ENCODE results near the gene IFIT1B.
A peak's percentile ranks its signal among the peaks of the same experiment; 100 is the strongest.

Gene IFIT1B

GRCh38 chr10:89342206-89342958 is 35.5 kb upstream of the IFIT1B start:
- Mint-ChIP-seq H3K27me3 (ENCODE audit: low read depth) (no peaks in the 10 kb centered on the region), H3K36me3 (ENCODE audit: low read depth) (peaks cover 23% of the 10 kb centered on the region), H3K27ac (peak overlapping the region; percentile 17 to 39 (median 18)), H3K9me3 (no peaks in the 10 kb centered on the region), H3K4me3 (peak overlapping the region in 2 of 3 experiments; percentile 41 to 58), H3K4me1 (peaks cover 37% of the 10 kb centered on the region)
- no peak for TF ChIP-seq CTCF (IDR thresholded peaks at IDR 0.05; ENCODE audit: unreplicated experiment in 3 of 3)

GRCh38 chr10:89343089-89343767 is 34.6 kb upstream of the IFIT1B start:
- Mint-ChIP-seq H3K4me1 (peaks cover 43% of the 10 kb centered on the region), H3K27ac (peak overlapping the region; percentile 18 to 54 (median 39)), H3K36me3 (ENCODE audit: low read depth) (peaks cover 22% of the 10 kb centered on the region), H3K27me3 (ENCODE audit: low read depth) (no peaks in the 10 kb centered on the region), H3K4me3 (no peak overlapping the region), H3K9me3 (no peaks in the 10 kb centered on the region)
- TF ChIP-seq CTCF (IDR thresholded peaks at IDR 0.05; ENCODE audit: unreplicated experiment in 3 of 3) = no peak

GRCh38 chr10:89344156-89344555 is 33.7 kb upstream of the IFIT1B start:
- H3K27ac Mint-ChIP-seq = peak overlapping the region in 2 of 3 experiments; percentile 4 to 34
- peaks cover 52% of the 10 kb centered on the region for H3K4me1 Mint-ChIP-seq
- TF ChIP-seq CTCF (IDR thresholded peaks at IDR 0.05; ENCODE audit: unreplicated experiment in 3 of 3) = no peak
- no peaks in the 10 kb centered on the region for H3K9me3 Mint-ChIP-seq
- H3K4me3 Mint-ChIP-seq = no peak overlapping the region
- H3K27me3 Mint-ChIP-seq (ENCODE audit: low read depth) = no peaks in the 10 kb centered on the region
- peaks cover 13% of the 10 kb centered on the region for H3K36me3 Mint-ChIP-seq (ENCODE audit: low read depth)

- H3K27me3 Mint-ChIP-seq (ENCODE audit: low read depth) = no peaks in the 10 kb centered on the region
- peak overlapping the region in 1 of 3 experiments; percentile 8 for H3K27ac Mint-ChIP-seq
- H3K4me1 Mint-ChIP-seq = peaks cover 63% of the 10 kb centered on the region
- H3K9me3 Mint-ChIP-seq = no peaks in the 10 kb centered on the region
- H3K4me3 Mint-ChIP-seq = no peak overlapping the region
- H3K36me3 Mint-ChIP-seq (ENCODE audit: low read depth) = peaks cover 4% of the 10 kb centered on the region
- TF ChIP-seq CTCF (IDR thresholded peaks at IDR 0.05; ENCODE audit: unreplicated experiment in 3 of 3) = no peak
Observed at GRCh38 chr10:89345367-89346000, 32.4 kb upstream of the IFIT1B start.

- Mint-ChIP-seq H3K4me3 (no peak overlapping the region), H3K4me1 (peaks cover 75% of the 10 kb centered on the region), H3K27ac (peak overlapping the region; percentile 21 to 90 (median 89)), H3K36me3 (ENCODE audit: low read depth) (no peaks in the 10 kb centered on the region), H3K9me3 (no peaks in the 10 kb centered on the region), H3K27me3 (ENCODE audit: low read depth) (no peaks in the 10 kb centered on the region)
- TF ChIP-seq CTCF (IDR thresholded peaks at IDR 0.05; ENCODE audit: unreplicated experiment in 3 of 3) = no peak
Observed at GRCh38 chr10:89346405-89347254, 31.2 kb upstream of the IFIT1B start.

All from nephron (organoid).